HS-5 (cell line): Measurements from ENCODE around the gene GORASP1.
"Not testable (repeated sequence)": the region's sequence is repeated elsewhere in the genome, so short reads cannot be mapped to it uniquely, and the experiment has no call there.

ENCODE experiments used
- DNase-seq: peaks from one replicate; pipeline ENCODE4 v3.0.0-alpha.2; 2012; ENCODE audit warnings: low read depth

The GORASP1 gene

GRCh38 chr3:39064646-39065045 is 42.8 kb downstream of the GORASP1 start:
- DNase-seq = no peak

GRCh38 chr3:39063143-39063542 is 44.3 kb downstream of the GORASP1 start:
- no peak for DNase-seq

- no peak for DNase-seq
These were observed 45.2 kb downstream of the GORASP1 start for GRCh38 chr3:39062180-39062579.

DNA sequence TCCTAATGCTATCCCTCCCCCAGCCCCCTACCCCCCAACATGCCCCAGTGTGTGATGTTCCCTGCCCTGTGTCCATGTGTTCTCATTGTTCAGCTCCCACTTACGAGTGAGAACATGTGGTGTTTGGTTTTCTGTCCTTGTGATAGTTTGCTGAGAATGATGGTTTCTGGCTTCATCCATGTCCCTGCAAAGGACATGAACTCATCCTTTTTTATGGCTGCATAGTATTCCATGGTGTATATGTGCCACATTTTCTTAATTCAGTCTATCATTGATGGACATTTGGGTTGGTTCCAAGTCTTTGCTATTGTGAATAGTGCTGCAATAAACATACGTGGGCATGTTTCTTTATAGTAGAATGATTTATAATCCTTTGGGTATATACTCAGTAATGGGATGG is 46.2 kb downstream of the GORASP1 start:
- DNase-seq = not testable (repeated sequence)

- DNase-seq = no peak
These were observed 51.3 kb downstream of the GORASP1 start for GRCh38 chr3:39056151-39056550.

GRCh38 chr3:39053696-39054095 is 53.7 kb downstream of the GORASP1 start:
- no peak for DNase-seq

GRCh38 chr3:39052583-39052982 is 54.8 kb downstream of the GORASP1 start:
- DNase-seq = no peak

DNA sequence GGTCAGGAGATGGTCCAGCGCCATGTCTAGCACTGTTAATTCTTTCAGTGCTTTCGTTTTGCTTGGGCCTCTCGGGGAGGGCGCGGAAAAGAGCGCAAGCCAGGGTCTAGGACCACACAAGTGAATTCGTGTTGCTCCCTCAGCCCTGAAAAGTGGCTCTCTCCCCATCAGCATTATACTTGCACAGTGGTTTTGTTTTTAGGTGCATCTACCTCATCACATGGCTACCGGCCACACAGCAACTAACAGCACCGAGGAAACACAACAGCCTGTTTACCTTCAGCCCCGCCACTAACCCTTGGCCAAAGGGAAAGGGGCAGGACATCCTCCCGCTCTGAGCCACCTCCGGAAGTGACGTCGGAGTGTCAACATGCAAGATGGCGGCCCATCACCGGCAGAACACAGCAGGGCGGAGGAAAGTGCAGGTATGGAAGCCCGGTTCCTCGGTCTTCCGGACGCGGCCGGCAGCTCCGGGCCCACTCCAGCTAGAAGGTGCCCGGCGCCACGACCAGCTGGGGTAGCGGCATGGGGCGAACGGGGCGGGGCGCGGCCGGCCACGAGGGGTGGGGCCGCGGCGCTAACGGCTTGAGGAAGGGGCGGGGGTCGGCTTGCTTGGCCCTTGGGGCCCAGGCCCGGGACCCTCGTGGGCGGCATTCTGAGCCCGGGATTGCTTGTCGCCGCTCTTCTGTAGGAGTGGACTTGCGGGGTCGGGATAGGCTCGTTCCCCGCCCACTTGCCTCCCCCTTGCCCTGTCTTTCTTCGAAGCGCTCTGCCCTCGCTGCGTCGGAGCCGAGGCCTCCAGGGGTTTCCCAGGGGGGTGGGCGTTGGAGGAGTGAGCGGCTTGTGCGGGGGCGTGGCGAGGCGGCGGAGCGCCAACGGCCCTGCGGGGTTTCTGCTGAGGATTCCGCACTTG is 55.5 kb downstream of the GORASP1 start, which contains the start of the genes SCN11A and WDR48:
SCN11A (minus strand) TSS at position 296 of the 913 bp plus-strand sequence. CDS start 101,582 bp downstream, outside the sequence.
WDR48 (plus strand) TSS at position 368 of the 913 bp plus-strand sequence; CDS start at position 378, 10 bp downstream.
- DNase-seq = peak; percentile 57

DNA sequence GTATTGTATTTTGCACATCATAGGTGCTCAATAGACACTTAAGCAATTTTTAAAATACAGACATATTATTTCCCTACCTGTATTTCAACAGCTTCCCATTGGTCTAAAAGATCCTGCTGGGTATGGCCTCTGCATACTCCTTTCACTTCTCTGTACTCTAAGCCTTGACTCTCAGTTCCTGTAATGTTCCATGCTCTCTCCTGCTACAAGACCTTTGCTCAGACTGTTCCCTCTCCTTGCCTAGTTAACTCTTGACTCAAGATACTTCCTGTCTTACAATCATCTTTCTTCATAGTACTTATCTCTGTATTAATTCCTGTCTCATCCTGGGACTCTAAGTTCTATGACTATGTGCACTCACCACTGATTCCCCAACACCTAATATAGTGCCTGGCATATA is 57.4 kb downstream of the GORASP1 start:
- DNase-seq = no peak
